GM23248 (cell line): ENCODE results near the gene DYNC1LI1.

ENCODE experiments used
- EZH2 ChIP-seq: fragments of 200-600 bp; sonication (generic); IDR thresholded peaks from 2 replicates; pipeline ENCODE4 v1.6.1; 2018; ENCODE audit warnings: antibody characterized with exemption, mild to moderate bottlenecking; ENCODE audit not compliant: insufficient read depth, poor library complexity, severe bottlenecking
- EZH2phosphoT487 ChIP-seq: fragments of 200-600 bp; sonication (generic); IDR thresholded peaks from 2 replicates; pipeline ENCODE4 v1.6.1; 2018; ENCODE audit warnings: antibody characterized with exemption, moderate library complexity, mild to moderate bottlenecking, low read depth; ENCODE audit not compliant: insufficient read depth

- TF ChIP-seq EZH2 (no peak), EZH2phosphoT487 (no peak)
Measured at GRCh38 chr3:32583708-32584107, 13.1 kb upstream of the DYNC1LI1 start.
